AG04449 (cell line): ENCODE results near the gene EMSY.
"Not testable (repeated sequence)": the region's sequence is repeated elsewhere in the genome, so short reads cannot be mapped to it uniquely, and the experiment has no call there.

Experiments
- CTCF ChIA-PET: fragments of 350-600 bp; formaldehyde crosslinking; extraction: SDS; loops from one replicate; lab custom pipeline; 2021; ENCODE audit warnings: antibody characterized with exemption; lab: Yijun Ruan, JAX
- POLR2A ChIA-PET: fragments of 400-600, 350-600 bp; formaldehyde crosslinking; extraction: SDS; loops from one replicate; lab custom pipeline; 2020; ENCODE audit warnings: antibody characterized with exemption, inconsistent platforms; lab: Yijun Ruan, JAX
- DNase-seq: peaks from one replicate; pipeline ENCODE4 v3.0.0-alpha.2; 2010; ENCODE audit warnings: low read depth, low spot score
- H3K4me3 ChIP-seq: 2 replicates; pipeline ENCODE4 v1.5.1; 2011; ENCODE audit warnings: low read depth, mild to moderate bottlenecking, control low read depth, low read length
- CTCF ChIP-seq: IDR thresholded peaks from one replicate; pipeline ENCODE4 v1.5.1; 2011; ENCODE audit warnings: mild to moderate bottlenecking, moderate library complexity, low read length, control low read depth, inconsistent platforms; ENCODE audit not compliant: insufficient read depth; ENCODE audit errors: missing control alignments

The EMSY gene

GRCh38 chr11:76579752-76580151 is 134.9 kb downstream of the EMSY start:
- ChIA-PET CTCF (interaction anchor here (1.4 to 1.7 kb wide), 2 partner anchors 11 to 102 kb away, joined by 4 read pairs; no protein-coding TSS in a partner anchor), POLR2A (interaction anchor here (0.7 kb wide), 1 partner anchor 13 kb away, joined by 3 read pairs; no protein-coding TSS in a partner anchor)
- no peak overlapping the region for H3K4me3 ChIP-seq
- no peak for TF ChIP-seq CTCF
- DNase-seq: no peak

- POLR2A ChIA-PET, H3K4me3 ChIP-seq, DNase-seq, CTCF ChIA-PET: not testable (repeated sequence)
These were observed 137.7 kb downstream of the EMSY start for GRCh38 chr11:76582471-76582870.

GRCh38 chr11:76587820-76588454 is 143.1 kb downstream of the EMSY start:
- TF ChIP-seq CTCF: no peak
- ChIA-PET CTCF (interaction anchor here (0.9 to 1.7 kb wide), 2 partner anchors 11 to 379 kb away, joined by 3 to 10 read pairs; no protein-coding TSS in a partner anchor), POLR2A (no interaction called here)
- no peak for DNase-seq
- no peak overlapping the region for H3K4me3 ChIP-seq

GRCh38 chr11:76588455-76589325 is 143.9 kb downstream of the EMSY start:
- CTCF ChIA-PET: interaction anchor here (0.7 to 1.7 kb wide), 5 partner anchors 10 to 380 kb away, joined by 3 to 10 read pairs (median 3); no protein-coding TSS in a partner anchor
- no peak for TF ChIP-seq CTCF
- POLR2A ChIA-PET: no interaction called here
- no peak for DNase-seq
- no peak overlapping the region for H3K4me3 ChIP-seq

- no peak overlapping the region for H3K4me3 ChIP-seq
- DNase-seq: no peak
- POLR2A ChIA-PET: no interaction called here
- TF ChIP-seq CTCF: no peak
- CTCF ChIA-PET: interaction anchor here (1.2 to 1.4 kb wide), 2 partner anchors 9 to 91 kb away, joined by 3 to 4 read pairs; no protein-coding TSS in a partner anchor
These were observed 144.7 kb downstream of the EMSY start for GRCh38 chr11:76589477-76589876.

GRCh38 chr11:76589964-76590950 is 145.4 kb downstream of the EMSY start:
- TF ChIP-seq CTCF: no peak
- POLR2A ChIA-PET: no interaction called here
- no peak overlapping the region for H3K4me3 ChIP-seq
- no peak for DNase-seq
- CTCF ChIA-PET: interaction anchor here (1.2 to 2.2 kb wide), 4 partner anchors 8 to 90 kb away, joined by 3 to 5 read pairs (median 4); no protein-coding TSS in a partner anchor
